ENCODE data around the gene CNTNAP2.

DNA sequence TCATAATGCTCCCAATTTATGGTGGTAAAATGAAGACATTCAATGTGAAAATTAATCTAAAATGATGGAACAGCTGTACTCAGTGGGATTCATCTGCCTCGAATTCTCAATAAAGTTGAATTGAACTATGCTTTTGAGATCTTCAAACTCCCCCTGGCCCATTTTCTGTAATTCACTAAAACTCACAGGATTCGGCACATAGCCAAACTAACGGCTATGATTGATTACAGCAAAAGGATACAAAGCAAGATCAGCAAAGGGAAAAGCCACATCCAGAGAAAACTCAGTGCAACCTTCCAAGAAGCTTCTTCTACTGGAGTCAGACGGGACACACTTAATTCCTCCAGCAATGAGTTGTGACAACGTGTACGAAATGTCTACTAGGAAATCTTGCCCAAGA is 307.5 kb downstream of the CNTNAP2 start:
- TF ChIP-seq POLR2AphosphoS5 (IDR thresholded peaks at IDR 0.05; ENCODE audit: borderline replicate concordance, low read depth, low read length) = no peak
- no peak for TF ChIP-seq EZH2 (IDR thresholded peaks at IDR 0.05)
- TF ChIP-seq FOXP2 (optimal IDR thresholded peaks at IDR 0.05; ENCODE audit: control extremely low read depth, extremely low read length, insufficient read depth) = no peak
